Erythroblast (primary cell): ENCODE results near the gene ZP2.

Source experiments
- GATA1 ChIP-seq: IDR thresholded peaks from 2 replicates; pipeline ENCODE4 v1.6.1; 2011; ENCODE audit warnings: low read depth, mild to moderate bottlenecking, control low read depth, low read length, moderate library complexity
- POLR2A ChIP-seq: IDR thresholded peaks from 2 replicates; pipeline ENCODE4 v1.6.1; 2011; ENCODE audit warnings: mild to moderate bottlenecking, low read length

- TF ChIP-seq POLR2A (no peak), GATA1 (no peak)
Measured at GRCh38 chr16:21218153-21218552, 6.8 kb upstream of the ZP2 start.
